ENCODE results near the gene TPCN1. TPM values are rescaled to one million over a fixed set of nuclear protein-coding genes. Genes with fewer than 3 reads are reported as not detected.
A peak's percentile ranks its signal among the peaks of the same experiment; 100 is the strongest.

Gene TPCN1
- total and polyA plus RNA-seq, 2 of the 13 experiments (the other 11 are each of a cell fraction or from before 2014, with no cell fraction given) = 8.0 to 26.8 TPM

- no peak for TF ChIP-seq ZBTB10 (CRISPR knock-in tag; IDR thresholded peaks at IDR 0.05; ENCODE audit: borderline replicate concordance)
- peak; percentile 70 for TF ChIP-seq SP1 (IDR thresholded peaks at IDR 0.05)
- peak; percentile 95 for TF ChIP-seq SP1 (CRISPR knock-in tag; IDR thresholded peaks at IDR 0.05)
- TF ChIP-seq, protein P1, sequence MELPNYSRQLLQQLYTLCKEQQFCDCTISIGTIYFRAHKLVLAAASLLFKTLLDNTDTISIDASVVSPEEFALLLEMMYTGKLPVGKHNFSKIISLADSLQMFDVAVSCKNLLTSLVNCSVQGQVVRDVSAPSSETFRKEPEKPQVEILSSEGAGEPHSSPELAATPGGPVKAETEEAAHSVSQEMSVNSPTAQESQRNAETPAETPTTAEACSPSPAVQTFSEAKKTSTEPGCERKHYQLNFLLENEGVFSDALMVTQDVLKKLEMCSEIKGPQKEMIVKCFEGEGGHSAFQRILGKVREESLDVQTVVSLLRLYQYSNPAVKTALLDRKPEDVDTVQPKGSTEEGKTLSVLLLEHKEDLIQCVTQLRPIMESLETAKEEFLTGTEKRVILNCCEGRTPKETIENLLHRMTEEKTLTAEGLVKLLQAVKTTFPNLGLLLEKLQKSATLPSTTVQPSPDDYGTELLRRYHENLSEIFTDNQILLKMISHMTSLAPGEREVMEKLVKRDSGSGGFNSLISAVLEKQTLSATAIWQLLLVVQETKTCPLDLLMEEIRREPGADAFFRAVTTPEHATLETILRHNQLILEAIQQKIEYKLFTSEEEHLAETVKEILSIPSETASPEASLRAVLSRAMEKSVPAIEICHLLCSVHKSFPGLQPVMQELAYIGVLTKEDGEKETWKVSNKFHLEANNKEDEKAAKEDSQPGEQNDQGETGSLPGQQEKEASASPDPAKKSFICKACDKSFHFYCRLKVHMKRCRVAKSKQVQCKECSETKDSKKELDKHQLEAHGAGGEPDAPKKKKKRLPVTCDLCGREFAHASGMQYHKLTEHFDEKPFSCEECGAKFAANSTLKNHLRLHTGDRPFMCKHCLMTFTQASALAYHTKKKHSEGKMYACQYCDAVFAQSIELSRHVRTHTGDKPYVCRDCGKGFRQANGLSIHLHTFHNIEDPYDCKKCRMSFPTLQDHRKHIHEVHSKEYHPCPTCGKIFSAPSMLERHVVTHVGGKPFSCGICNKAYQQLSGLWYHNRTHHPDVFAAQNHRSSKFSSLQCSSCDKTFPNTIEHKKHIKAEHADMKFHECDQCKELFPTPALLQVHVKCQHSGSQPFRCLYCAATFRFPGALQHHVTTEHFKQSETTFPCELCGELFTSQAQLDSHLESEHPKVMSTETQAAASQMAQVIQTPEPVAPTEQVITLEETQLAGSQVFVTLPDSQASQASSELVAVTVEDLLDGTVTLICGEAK (IDR thresholded peaks at IDR 0.05) = no peak
- TF ChIP-seq, protein P1 (CRISPR knock-in tag; IDR thresholded peaks at IDR 0.05) = no peak
- TF ChIP-seq ZNF546 (CRISPR knock-in tag; conservative IDR thresholded peaks at IDR 0.05) = no peak
- no peak for TF ChIP-seq SKIL (CRISPR knock-in tag; IDR thresholded peaks at IDR 0.05; ENCODE audit: borderline replicate concordance)
- no peak for TF ChIP-seq ZFP36L2 (CRISPR knock-in tag; IDR thresholded peaks at IDR 0.05)
Measured at GRCh38 chr12:113221181-113221996, at the start of gene TPCN1 (continued).
